BLaER1 (cell line): ENCODE data around the gene COL20A1.
"Not testable (repeated sequence)": the region's sequence is repeated elsewhere in the genome, so short reads cannot be mapped to it uniquely, and the experiment has no call there.

Experiments used
- H3K27ac ChIP-seq: shearing (Covaris generic); formaldehyde crosslinking; 2 replicates; pipeline ENCODE4 v1.8.1; 2022
- H3K27me3 ChIP-seq: shearing (Covaris generic); formaldehyde crosslinking; 2 replicates; pipeline ENCODE4 v1.8.1; 2022
- H3K36me3 ChIP-seq: shearing (Covaris generic); formaldehyde crosslinking; 2 replicates; pipeline ENCODE4 v1.8.1; 2022
- H3K4me1 ChIP-seq: shearing (Covaris generic); formaldehyde crosslinking; 2 replicates; pipeline ENCODE4 v1.8.1; 2022
- H3K4me2 ChIP-seq: shearing (Covaris generic); formaldehyde crosslinking; 2 replicates; pipeline ENCODE4 v1.8.1; 2022
- H3K4me3 ChIP-seq: shearing (Covaris generic); formaldehyde crosslinking; 2 replicates; pipeline ENCODE4 v1.8.1; 2022
- H3K9ac ChIP-seq: shearing (Covaris generic); formaldehyde crosslinking; 2 replicates; pipeline ENCODE4 v1.8.1; 2022
- H3K9me3 ChIP-seq: shearing (Covaris generic); formaldehyde crosslinking; 2 replicates; pipeline ENCODE4 v1.8.1; 2022
- H4K20me1 ChIP-seq: shearing (Covaris generic); formaldehyde crosslinking; 2 replicates; pipeline ENCODE4 v1.8.1; 2022
- Cebpa-rat ChIP-seq: shearing (Covaris generic); IDR thresholded peaks from 2 replicates; pipeline ENCODE4 v1.8.1; 2022

Gene COL20A1

GRCh38 chr20:63334356-63334755 is 41.4 kb downstream of the COL20A1 start:
- no peaks in the 10 kb centered on the region for H3K27me3 ChIP-seq

GRCh38 chr20:63335060-63335459 is 42.1 kb downstream of the COL20A1 start:
- not testable (repeated sequence) for H4K20me1 ChIP-seq, H3K27ac ChIP-seq, H3K4me2 ChIP-seq, H3K36me3 ChIP-seq, H3K4me3 ChIP-seq, H3K9ac ChIP-seq, H3K27me3 ChIP-seq
- H3K9me3 ChIP-seq = peaks cover 14% of the 10 kb centered on the region
- peaks cover 14% of the 10 kb centered on the region; the same call in 1 of the 2 replicates for H3K4me1 ChIP-seq

More at GRCh38 chr20:63334356-63334755, 41.4 kb downstream of the COL20A1 start:
- Histone ChIP-seq H3K9ac (no peak overlapping the region), H3K9me3 (peaks cover 14% of the 10 kb centered on the region), H3K4me3 (no peak overlapping the region), H4K20me1 (no peaks in the 10 kb centered on the region), H3K4me2 (no peak overlapping the region), H3K4me1 (peaks cover 14% of the 10 kb centered on the region; the same call in 1 of the 2 replicates), H3K27ac (no peak overlapping the region), H3K36me3 (no peaks in the 10 kb centered on the region)
- TF ChIP-seq Cebpa-rat = no peak

- no peak overlapping the region for H3K9ac ChIP-seq
- no peak overlapping the region for H3K4me3 ChIP-seq
- H3K9me3 ChIP-seq = peaks cover 14% of the 10 kb centered on the region
- H3K27ac ChIP-seq = no peak overlapping the region
- H3K4me2 ChIP-seq = no peak overlapping the region
- no peaks in the 10 kb centered on the region for H3K27me3 ChIP-seq
- peaks cover 14% of the 10 kb centered on the region; the same call in 1 of the 2 replicates for H3K4me1 ChIP-seq
- no peaks in the 10 kb centered on the region for H4K20me1 ChIP-seq
- no peak for TF ChIP-seq Cebpa-rat
- H3K36me3 ChIP-seq = no peaks in the 10 kb centered on the region
Measured at GRCh38 chr20:63335711-63336110, 42.7 kb downstream of the COL20A1 start.

- H4K20me1 ChIP-seq = no peaks in the 10 kb centered on the region
- no peak for TF ChIP-seq Cebpa-rat
- H3K4me2 ChIP-seq = no peak overlapping the region
- no peaks in the 10 kb centered on the region for H3K27me3 ChIP-seq
- no peaks in the 10 kb centered on the region for H3K36me3 ChIP-seq
- no peak overlapping the region for H3K27ac ChIP-seq
- peaks cover 14% of the 10 kb centered on the region; the same call in 1 of the 2 replicates for H3K4me1 ChIP-seq
- H3K9me3 ChIP-seq = peaks cover 10% of the 10 kb centered on the region
- no peak overlapping the region for H3K4me3 ChIP-seq
- no peak overlapping the region for H3K9ac ChIP-seq
Measured at GRCh38 chr20:63336232-63336752, 43.3 kb downstream of the COL20A1 start.

GRCh38 chr20:63337786-63338420 is 44.9 kb downstream of the COL20A1 start:
- Histone ChIP-seq H3K9me3 (no peaks in the 10 kb centered on the region), H3K4me3 (no peak overlapping the region), H3K9ac (no peak overlapping the region), H3K27me3 (no peaks in the 10 kb centered on the region), H3K4me2 (no peak overlapping the region), H3K36me3 (no peaks in the 10 kb centered on the region), H3K27ac (no peak overlapping the region), H4K20me1 (no peaks in the 10 kb centered on the region), H3K4me1 (peaks cover 14% of the 10 kb centered on the region; the same call in 1 of the 2 replicates)
- no peak for TF ChIP-seq Cebpa-rat

GRCh38 chr20:63339154-63340094 is 46.4 kb downstream of the COL20A1 start:
- not testable (repeated sequence) for H3K9me3 ChIP-seq, H3K9ac ChIP-seq, H3K4me2 ChIP-seq, H4K20me1 ChIP-seq, H3K4me3 ChIP-seq, H3K27ac ChIP-seq, H3K36me3 ChIP-seq
- Histone ChIP-seq H3K27me3 (peaks cover 11% of the 10 kb centered on the region; the same call in 1 of the 2 replicates), H3K4me1 (peaks cover 14% of the 10 kb centered on the region)

GRCh38 chr20:63340158-63340688 is 47.2 kb downstream of the COL20A1 start:
- not testable (repeated sequence) for H3K36me3 ChIP-seq, H4K20me1 ChIP-seq, H3K9me3 ChIP-seq, H3K4me3 ChIP-seq, H3K4me2 ChIP-seq, H3K9ac ChIP-seq, H3K27ac ChIP-seq
- Histone ChIP-seq H3K27me3 (peaks cover 11% of the 10 kb centered on the region; the same call in 1 of the 2 replicates), H3K4me1 (peaks cover 21% of the 10 kb centered on the region)
- TF ChIP-seq Cebpa-rat = peak; percentile 40; the same call in 1 of the 2 replicates

GRCh38 chr20:63342561-63343459 is 49.8 kb downstream of the COL20A1 start:
- H3K27ac ChIP-seq = no peak overlapping the region
- no peak overlapping the region for H3K4me3 ChIP-seq
- H3K27me3 ChIP-seq = peaks cover 11% of the 10 kb centered on the region; the same call in 1 of the 2 replicates

More at GRCh38 chr20:63342561-63343459, 49.8 kb downstream of the COL20A1 start:
- Histone ChIP-seq H3K4me1 (peaks cover 26% of the 10 kb centered on the region), H3K4me2 (no peak overlapping the region), H3K36me3 (no peaks in the 10 kb centered on the region), H3K9ac (no peak overlapping the region), H3K9me3 (no peaks in the 10 kb centered on the region), H4K20me1 (peaks cover 19% of the 10 kb centered on the region; the same call in 1 of the 2 replicates)
- TF ChIP-seq Cebpa-rat = no peak
